Measurements from ENCODE around the gene SPP1. TPM values are rescaled to one million over a fixed set of nuclear protein-coding genes. Genes with fewer than 3 reads are reported as not detected.

The SPP1 gene
- total RNA-seq, 1 experiment from 2014 or later: not detected

GRCh38 chr4:87947381-87948160 is 27.9 kb upstream of the SPP1 start:
- no peak for TF ChIP-seq CTCF (IDR thresholded peaks at IDR 0.05; ENCODE audit: unreplicated experiment)
- H3K36me3 Mint-ChIP-seq (ENCODE audit: insufficient read depth, unreplicated experiment): no peaks in the 10 kb centered on the region
- ChIA-PET POLR2A (interaction anchor here (0.6 kb wide), 1 partner anchor 19 kb away, joined by 3 read pairs; no protein-coding TSS in a partner anchor), CTCF (no interaction called here)
- no peak for DNase-seq (ENCODE audit: unreplicated experiment)
- no peak overlapping the region for H3K4me3 Mint-ChIP-seq (ENCODE audit: unreplicated experiment)
- no peaks in the 10 kb centered on the region for H3K9me3 Mint-ChIP-seq (ENCODE audit: unreplicated experiment)
- no TSS peak for BruUV-seq (replicated peaks)
- H3K27ac Mint-ChIP-seq (ENCODE audit: low read depth, unreplicated experiment): no peak overlapping the region
- H3K4me1 Mint-ChIP-seq (ENCODE audit: insufficient read depth, unreplicated experiment): peaks cover 18% of the 10 kb centered on the region
- H3K27me3 Mint-ChIP-seq (ENCODE audit: insufficient read depth, unreplicated experiment): no peaks in the 10 kb centered on the region
- intact Hi-C loops (cut with micrococcal nuclease): no loop called here

GRCh38 chr4:87949961-87950360 is 25.6 kb upstream of the SPP1 start:
- Mint-ChIP-seq H3K27me3 (ENCODE audit: insufficient read depth, unreplicated experiment) (no peaks in the 10 kb centered on the region), H3K4me1 (ENCODE audit: insufficient read depth, unreplicated experiment) (peaks cover 18% of the 10 kb centered on the region), H3K4me3 (ENCODE audit: unreplicated experiment) (peak overlapping the region; percentile 30), H3K36me3 (ENCODE audit: insufficient read depth, unreplicated experiment) (no peaks in the 10 kb centered on the region), H3K9me3 (ENCODE audit: unreplicated experiment) (no peaks in the 10 kb centered on the region), H3K27ac (ENCODE audit: low read depth, unreplicated experiment) (peak overlapping the region; percentile 84)
- intact Hi-C loops (cut with micrococcal nuclease): no loop called here
- BruUV-seq (replicated peaks): no TSS peak
- DNase-seq (ENCODE audit: unreplicated experiment): peak; percentile 84
- TF ChIP-seq CTCF (IDR thresholded peaks at IDR 0.05; ENCODE audit: unreplicated experiment): no peak
- ChIA-PET POLR2A (no interaction called here), CTCF (interaction anchor here (0.6 kb wide), 1 partner anchor 396 kb away, joined by 4 read pairs; no protein-coding TSS in a partner anchor)

- DNase-seq (ENCODE audit: unreplicated experiment): peak; percentile 6
- Mint-ChIP-seq H3K4me1 (ENCODE audit: insufficient read depth, unreplicated experiment) (peaks cover 18% of the 10 kb centered on the region), H3K9me3 (ENCODE audit: unreplicated experiment) (no peaks in the 10 kb centered on the region), H3K27me3 (ENCODE audit: insufficient read depth, unreplicated experiment) (no peaks in the 10 kb centered on the region), H3K27ac (ENCODE audit: low read depth, unreplicated experiment) (peak overlapping the region; percentile 84), H3K4me3 (ENCODE audit: unreplicated experiment) (peak overlapping the region; percentile 30), H3K36me3 (ENCODE audit: insufficient read depth, unreplicated experiment) (no peaks in the 10 kb centered on the region)
- ChIA-PET POLR2A (interaction anchor here (1.5 kb wide), 1 partner anchor 22 kb away, joined by 3 read pairs; no protein-coding TSS in a partner anchor), CTCF (interaction anchor here (0.6 kb wide), 1 partner anchor 396 kb away, joined by 4 read pairs; no protein-coding TSS in a partner anchor)
- BruUV-seq (replicated peaks): no TSS peak
- intact Hi-C loops (cut with micrococcal nuclease): no loop called here
- TF ChIP-seq CTCF (IDR thresholded peaks at IDR 0.05; ENCODE audit: unreplicated experiment): no peak
These were observed 25.0 kb upstream of the SPP1 start for GRCh38 chr4:87950493-87950892.

- ChIA-PET CTCF (no interaction called here), POLR2A (interaction anchor here (1.5 to 1.7 kb wide), 2 partner anchors 12 to 22 kb away, joined by 3 to 5 read pairs; no protein-coding TSS in a partner anchor)
- Mint-ChIP-seq H3K27me3 (ENCODE audit: insufficient read depth, unreplicated experiment) (no peaks in the 10 kb centered on the region), H3K36me3 (ENCODE audit: insufficient read depth, unreplicated experiment) (no peaks in the 10 kb centered on the region), H3K27ac (ENCODE audit: low read depth, unreplicated experiment) (peak overlapping the region; percentile 84), H3K9me3 (ENCODE audit: unreplicated experiment) (no peaks in the 10 kb centered on the region), H3K4me3 (ENCODE audit: unreplicated experiment) (no peak overlapping the region), H3K4me1 (ENCODE audit: insufficient read depth, unreplicated experiment) (peaks cover 18% of the 10 kb centered on the region)
- BruUV-seq (replicated peaks): no TSS peak
- TF ChIP-seq CTCF (IDR thresholded peaks at IDR 0.05; ENCODE audit: unreplicated experiment): no peak
- DNase-seq (ENCODE audit: unreplicated experiment): no peak
- intact Hi-C loops (cut with micrococcal nuclease): no loop called here
These were observed 24.5 kb upstream of the SPP1 start for GRCh38 chr4:87950936-87951511.
